HG02763 (cell line): ENCODE data around the gene CRYBG2.
A peak's percentile ranks its signal among the peaks of the same experiment; 100 is the strongest.
"Not testable (repeated sequence)": the region's sequence is repeated elsewhere in the genome, so short reads cannot be mapped to it uniquely, and the experiment has no call there.

Source experiments
- ATAC-seq: cut with Tn5 transposase; IDR thresholded peaks from one replicate; pipeline ENCODE4 v1.9.1; 2021; ENCODE audit warnings: mild to moderate bottlenecking, moderate library complexity; ENCODE audit not compliant: unreplicated experiment

CRYBG2 gene

GRCh38 chr1:26350701-26351589, 3.0 kb downstream of the CRYBG2 start:
- ATAC-seq = no peak

GRCh38 chr1:26350343-26350700, 3.6 kb downstream of the CRYBG2 start:
- ATAC-seq = no peak

DNA sequence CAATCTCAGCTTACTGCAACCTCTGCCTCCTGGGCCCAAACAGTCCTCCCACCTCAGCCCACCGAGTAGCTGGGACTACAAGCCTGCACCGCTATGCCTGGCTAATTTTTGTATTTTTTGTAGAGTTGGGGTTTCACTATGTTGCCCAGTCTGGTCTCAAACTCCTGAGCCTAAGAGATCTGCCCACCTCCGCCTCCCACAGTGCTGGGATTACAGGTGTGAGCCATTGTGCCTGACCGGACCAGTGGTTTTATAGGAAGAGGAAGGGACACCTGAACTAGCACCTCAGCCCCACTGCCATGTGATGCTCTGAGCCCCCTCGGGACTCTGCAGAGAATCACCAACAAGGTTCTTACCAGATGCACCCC, 4.1 kb downstream of the CRYBG2 start:
- ATAC-seq = no peak

- ATAC-seq = no peak
Measured at GRCh38 chr1:26349188-26349876, 4.6 kb downstream of the CRYBG2 start.

DNA sequence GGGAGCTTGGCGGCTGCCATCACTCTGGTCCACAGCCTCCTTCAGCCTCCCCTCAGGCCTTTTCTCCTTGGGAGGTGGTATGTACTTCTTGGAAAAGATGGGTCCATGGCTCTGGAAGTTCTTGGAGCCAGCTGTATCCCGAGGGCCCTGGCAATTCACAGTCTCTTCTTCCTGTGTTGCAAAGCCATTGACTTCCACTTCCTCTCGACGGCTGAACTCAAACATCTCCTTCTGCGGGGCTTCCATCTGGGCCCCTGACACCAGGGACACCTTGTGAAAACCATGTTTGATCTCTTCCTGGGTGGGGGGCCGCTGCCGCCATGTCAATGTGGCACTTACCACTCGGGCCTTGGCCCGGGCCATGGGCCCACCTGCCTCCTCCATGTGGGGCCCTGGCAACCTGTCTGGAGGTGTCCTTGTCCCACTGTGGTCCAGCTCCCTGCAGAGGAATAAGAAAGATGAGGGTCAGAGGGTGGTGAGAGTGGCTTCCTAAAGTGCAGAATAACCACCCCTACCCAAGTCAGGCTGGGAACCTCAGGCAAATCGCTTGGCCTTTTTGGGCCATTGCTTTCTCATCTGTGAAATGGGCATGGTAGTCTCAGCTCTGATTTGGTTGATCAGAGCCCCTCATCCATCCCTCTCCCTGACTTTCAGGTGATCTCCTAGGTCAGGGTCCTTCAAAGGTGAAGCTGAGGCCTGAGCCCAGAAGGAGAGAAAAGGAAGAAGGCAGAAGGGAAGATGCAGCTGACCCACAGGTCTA, 7.5 kb downstream of the CRYBG2 start:
- no peak for ATAC-seq

DNA sequence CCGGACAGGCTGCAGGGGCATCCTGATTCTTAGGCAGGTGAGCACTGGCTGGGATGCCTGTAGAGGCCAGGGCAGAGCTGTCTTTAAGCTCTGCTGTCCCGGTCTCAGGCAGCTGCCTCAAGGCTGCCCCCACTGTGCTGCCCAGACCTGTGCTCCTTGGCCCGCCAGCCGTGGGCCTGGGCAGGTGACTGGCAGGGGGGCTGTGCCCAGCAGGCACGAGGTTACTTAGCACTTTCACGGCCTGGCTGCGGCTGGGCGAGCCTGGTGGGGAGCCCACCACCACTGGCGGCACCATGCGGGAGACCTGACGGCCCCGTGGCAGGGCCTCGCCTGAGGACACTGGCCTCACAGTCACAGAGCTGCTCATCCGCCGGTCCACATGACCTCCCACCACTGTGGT, 8.2 kb downstream of the CRYBG2 start:
- no peak for ATAC-seq

DNA sequence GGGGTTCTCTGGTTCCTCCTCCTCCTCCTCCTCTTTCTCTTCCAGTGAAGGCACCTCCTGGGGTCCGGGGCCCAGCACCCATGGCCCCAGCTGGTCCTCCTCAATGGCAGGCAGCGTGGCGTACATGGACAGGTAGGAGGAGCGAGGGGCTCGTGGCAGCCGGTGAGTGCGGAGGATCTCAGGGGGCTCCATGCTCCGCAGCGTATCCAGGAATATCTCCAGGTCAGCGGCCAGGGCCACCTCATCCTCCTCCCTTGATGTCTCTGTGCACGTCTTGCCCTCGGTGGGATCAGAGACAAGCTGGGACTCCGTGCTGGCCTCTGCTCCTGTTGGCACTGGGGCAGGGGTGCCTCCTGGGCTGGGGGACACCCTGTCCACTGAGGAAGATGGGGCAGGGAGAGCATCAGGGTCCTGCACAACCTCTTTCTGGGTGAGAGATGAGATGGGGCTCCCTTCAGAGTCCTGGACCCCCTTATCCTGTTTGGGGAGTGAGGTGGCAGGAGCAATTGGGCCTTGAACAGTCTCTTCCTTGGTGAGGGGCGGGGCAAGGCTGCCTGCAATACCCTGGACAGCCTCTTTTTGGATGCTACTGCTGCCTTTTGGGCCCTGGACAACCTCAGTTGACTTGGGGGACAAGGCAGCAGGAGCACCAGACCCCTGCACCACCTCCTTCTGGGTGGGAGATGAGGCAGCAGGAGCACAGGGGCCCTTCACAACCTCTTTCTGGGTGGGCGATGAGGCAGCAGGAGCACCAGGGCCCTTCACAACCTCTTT, 9.6 kb downstream of the CRYBG2 start:
- ATAC-seq = no peak

DNA sequence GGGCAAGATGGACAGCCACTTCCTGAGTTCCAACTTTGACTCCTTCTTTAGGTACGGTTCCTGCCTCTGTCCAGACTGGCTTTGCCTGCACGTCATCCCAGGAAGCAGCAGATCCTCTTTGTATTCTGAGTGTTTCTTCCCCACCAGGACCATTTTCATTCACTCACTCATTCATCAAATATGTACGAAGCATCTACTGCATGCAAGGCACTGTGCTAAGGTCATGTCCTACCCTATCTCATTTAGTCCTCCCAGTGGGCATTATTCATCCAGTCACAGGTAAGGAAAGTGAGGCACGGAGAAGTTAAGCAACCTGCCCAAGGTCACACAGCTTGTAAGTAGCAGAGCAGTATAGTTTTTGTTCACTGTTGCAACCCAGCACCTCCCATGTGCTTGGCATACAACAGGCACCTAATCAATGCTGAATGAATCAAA, 13.9 kb downstream of the CRYBG2 start:
- ATAC-seq = no peak

GRCh38 chr1:26338670-26339069, 15.3 kb downstream of the CRYBG2 start:
- no peak for ATAC-seq

DNA sequence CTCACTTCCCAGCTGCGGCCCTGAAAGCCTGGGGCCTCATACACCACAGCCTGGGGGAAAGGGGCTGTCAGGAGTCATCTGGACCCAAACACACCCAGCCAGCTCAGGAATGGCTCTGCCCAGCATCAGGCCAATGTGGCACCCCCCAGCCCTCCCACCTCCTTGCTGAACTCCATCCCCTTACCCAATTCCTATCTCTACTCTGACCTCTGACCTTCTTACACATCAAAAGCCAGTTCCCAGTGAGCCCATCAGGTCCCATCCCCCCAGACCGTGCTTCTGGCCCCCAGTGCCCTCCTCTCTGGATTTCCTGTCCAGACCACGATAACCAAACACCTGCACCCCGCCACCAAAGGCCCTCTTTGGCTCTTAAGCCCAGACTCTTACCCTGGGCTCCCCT, 16.3 kb downstream of the CRYBG2 start:
- ATAC-seq = no peak

- no peak for ATAC-seq
Measured at GRCh38 chr1:26337206-26337535, 16.8 kb downstream of the CRYBG2 start.

- peak; percentile 64 for ATAC-seq
Measured at GRCh38 chr1:26336477-26337205, 17.3 kb downstream of the CRYBG2 start.

DNA sequence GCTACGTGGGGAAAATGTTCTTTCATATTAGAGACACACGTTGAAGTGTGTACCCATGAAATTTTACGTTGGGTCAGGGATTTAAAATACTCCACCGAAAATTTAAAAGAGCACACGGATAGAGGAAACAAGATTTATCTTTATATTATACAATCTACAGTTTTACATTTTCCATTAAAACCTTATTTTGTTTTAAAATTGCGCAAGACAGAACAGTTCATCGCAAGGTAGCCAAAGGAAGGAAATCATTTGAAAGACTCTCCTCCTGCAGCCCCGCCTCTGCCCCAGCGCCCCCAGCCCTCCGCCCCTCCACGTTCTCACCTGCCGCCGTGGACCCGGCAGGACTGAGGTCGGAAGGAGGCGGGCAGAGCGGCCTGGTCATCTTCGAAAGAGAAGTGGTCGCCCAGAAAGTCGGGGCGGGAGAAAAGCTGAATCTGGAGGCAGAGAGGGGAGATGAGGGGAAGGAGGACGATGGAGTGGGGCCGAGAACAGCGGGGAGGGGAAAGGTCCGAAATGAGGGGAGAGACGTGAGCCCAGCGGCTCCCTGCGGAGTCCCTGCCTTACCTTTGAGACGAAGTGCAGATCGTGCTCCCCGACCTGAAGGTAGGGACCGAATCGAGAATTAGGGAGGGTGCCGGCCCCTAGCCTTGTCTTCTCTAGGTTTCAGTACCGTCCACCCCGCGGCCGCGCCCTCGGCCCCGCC, 18.0 kb downstream of the CRYBG2 start:
- no peak for ATAC-seq

GRCh38 chr1:26333312-26333711, 20.6 kb downstream of the CRYBG2 start:
- ATAC-seq = not testable (repeated sequence)

DNA sequence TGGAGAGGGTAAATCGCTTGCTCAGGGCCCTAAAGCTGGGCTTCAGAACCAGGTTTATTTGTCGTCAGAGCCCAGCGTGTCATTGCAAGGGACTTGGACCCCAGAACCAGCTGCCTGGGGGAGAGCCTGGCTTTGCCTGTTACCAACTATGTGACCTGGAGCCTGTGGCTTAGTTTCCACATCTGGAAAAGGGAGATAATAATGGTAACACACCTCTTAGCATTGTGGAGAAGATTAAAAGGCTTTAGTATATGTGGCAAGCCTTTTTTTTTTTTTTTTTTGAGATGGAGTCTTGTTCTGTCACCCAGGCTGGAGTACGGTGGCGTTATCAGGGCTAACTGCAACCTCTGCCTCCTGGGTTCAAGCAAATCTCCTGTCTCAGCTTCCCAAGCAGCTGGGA, 23.7 kb downstream of the CRYBG2 start:
- no peak for ATAC-seq

DNA sequence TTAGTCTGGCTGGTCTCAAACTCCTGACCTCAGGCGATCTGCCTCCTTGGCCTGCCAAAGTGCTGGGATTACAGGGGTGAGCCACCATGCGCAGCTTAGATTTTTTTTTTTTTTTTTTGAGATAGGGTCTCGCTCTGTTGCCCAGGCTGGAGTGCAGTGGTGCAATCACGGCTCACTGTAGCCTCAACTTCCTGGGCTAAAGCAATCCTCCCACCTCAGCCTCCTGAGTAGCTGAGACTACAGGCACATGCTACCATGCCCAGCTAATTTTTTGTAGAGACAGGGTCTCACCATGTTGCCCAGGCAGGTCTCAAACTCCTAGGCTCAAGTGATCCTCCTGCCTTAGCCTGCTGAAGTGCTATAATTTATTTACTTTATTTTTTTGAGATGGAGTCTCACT, 24.6 kb downstream of the CRYBG2 start:
- not testable (repeated sequence) for ATAC-seq

DNA sequence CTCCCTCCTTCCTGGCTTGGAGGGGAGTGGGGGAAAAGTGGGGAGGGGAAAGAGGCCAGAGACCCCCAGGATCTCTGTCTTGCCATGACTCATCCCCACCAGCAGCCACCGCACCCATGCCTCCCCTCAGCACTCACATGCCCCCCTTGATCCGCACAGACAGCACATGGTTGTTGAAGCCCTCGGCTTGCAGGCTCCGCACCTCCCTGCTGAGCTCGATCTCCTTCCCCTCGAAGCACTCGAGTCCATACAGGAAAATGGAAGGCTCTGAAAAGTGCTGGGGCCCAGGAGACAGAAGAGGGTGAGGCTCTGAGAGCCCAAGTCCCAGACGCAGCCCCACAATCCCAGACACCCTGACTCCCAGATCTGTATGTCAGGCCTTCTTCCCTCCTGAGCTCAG, 25.3 kb downstream of the CRYBG2 start:
- no peak for ATAC-seq

GRCh38 chr1:26327956-26328362, 26.0 kb downstream of the CRYBG2 start:
- ATAC-seq = no peak

- no peak for ATAC-seq
Measured at GRCh38 chr1:26324550-26324949, 29.4 kb downstream of the CRYBG2 start.

DNA sequence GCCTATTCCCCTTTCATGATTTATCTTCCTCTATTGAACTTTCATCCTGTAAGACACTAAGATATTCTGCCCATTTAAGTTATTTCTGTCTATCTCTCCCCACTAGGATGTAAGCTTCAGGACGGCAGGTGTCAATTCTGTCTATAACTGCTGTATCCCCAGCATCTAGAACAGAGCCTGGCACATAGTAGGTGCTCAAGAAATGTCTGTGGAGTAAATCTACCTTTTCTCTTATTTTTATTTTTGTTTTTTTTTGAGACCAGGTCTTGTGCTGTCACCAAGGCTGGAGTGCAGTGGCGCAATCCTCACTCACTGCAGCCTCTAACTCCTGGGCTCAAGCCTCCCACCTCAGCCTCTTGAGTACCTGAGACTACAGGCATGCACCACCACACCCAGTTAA, 30.5 kb downstream of the CRYBG2 start:
- ATAC-seq = no peak
